ENCODE measurements around the gene PTPN1. TPM values are rescaled to one million over a fixed set of nuclear protein-coding genes. Genes with fewer than 3 reads are reported as not detected.
A peak's percentile ranks its signal among the peaks of the same experiment; 100 is the strongest.
"Not testable (repeated sequence)": the region's sequence is repeated elsewhere in the genome, so short reads cannot be mapped to it uniquely, and the experiment has no call there.

The PTPN1 gene
- total RNA-seq, 2 donors from 2014 or later = 52.6 to 113 TPM

DNA sequence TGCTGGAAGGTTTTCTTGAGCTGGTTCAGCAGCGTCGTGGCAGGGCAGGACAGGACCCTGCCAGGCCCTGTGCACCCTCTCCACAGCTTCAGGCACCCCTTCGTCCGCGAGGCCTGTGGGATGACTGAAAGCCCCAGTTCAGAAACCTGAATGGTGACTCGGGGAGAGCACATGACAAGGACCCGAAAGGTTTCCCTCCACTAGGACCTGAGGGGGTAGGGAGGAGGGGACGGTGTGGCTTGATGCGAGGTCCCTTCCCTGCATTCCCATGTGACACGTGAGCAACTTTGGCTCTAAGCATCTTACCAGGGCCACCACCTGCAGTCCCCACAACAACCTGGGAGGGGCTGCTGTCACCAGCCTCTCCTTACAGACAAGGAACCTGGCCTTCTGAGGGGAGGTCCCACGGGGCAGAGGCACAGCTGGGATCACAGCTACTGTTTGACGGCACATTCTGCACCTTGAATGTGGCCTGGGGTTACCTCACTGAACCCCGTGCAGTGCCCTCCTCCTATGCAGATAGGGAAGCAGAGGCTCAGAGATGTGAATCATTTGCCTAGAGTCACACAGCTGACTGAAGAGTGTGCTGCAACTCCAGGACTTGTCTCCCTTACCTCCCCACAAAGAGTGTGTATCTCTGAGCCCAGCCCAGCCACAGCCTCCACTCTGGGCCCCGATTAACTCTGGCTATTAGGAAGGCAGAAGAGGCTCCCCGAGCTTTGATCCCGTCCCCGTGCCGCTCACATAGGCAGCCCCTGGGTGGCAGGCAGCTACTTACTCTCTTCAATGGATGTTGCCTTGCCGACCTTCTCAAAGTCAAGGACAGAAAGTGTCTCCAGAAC lies 84.6 kb downstream of the PTPN1 start:
- H3K27ac Mint-ChIP-seq = peak overlapping the region in 1 of 2 donors; percentile 97
- H3K9me3 Mint-ChIP-seq = no peaks in the 10 kb centered on the region
- peak; percentile 14 to 22 for ATAC-seq
- DNase-seq (ENCODE audit: low spot score in 2 of 2) = no peak
- H3K36me3 Mint-ChIP-seq = no peaks in the 10 kb centered on the region

DNA sequence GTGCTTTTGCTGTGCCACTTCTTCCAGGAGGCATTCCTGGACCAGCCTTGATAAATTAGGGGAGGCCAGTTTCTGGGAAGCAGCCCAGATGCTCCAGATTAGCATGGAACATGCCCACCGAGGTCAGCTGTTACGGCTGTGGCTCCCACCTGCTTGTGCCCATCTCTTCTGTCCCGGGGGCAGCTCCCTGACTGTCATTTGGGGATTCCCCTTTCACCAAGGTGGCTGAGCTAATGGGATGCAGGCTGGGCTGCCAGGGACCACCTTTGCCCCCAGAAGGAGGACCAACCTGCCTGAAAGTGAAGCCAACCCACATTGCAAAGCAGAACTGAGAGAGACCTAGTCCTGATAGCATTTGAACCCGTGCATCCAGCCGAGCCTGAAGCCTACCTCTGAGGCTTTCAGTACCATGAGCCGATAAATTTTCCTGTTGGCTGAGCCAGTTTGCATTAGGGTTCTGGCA lies 85.3 kb downstream of the PTPN1 start:
- ATAC-seq (no peak), DNase-seq (ENCODE audit: low spot score in 2 of 2) (no peak)
- H3K9me3 Mint-ChIP-seq = no peaks in the 10 kb centered on the region
- no peaks in the 10 kb centered on the region for H3K36me3 Mint-ChIP-seq
- H3K27ac Mint-ChIP-seq = peak overlapping the region in 1 of 2 donors; percentile 97

DNA sequence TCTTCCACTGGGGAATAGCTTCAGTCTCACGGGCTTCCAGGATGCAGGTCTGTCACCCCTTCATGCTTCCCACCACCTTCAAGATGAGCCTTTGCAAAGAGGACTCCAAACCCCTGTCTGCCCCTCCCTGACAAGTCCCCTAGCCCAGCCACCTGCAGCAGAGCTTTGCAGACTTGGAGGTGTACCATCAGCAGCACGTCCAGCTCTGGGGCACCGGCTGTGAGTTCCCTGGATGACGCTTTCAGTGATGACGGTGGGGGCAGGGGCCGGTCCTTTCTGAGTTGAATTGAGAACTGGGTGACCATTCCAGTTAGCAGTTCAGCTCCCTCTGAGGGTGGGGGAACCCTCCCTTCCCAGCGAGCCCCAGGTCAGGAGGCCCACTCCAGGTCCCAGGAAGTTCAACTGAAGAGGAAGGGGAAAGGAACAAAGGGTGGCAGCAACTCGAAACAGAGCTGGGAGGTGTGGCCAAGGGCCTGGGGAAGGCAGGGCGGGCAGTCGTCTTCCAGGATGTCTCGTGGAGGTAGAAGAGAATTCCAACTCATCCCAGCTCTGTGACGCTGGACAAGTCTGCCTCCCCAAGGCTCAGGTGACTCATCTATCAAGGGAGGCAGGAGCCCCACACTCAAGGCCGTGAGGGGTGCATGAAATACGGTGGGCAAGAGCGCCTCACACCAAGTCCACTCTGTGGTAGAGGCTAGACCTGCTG lies 86.0 kb downstream of the PTPN1 start:
- no peak for DNase-seq (ENCODE audit: low spot score in 2 of 2)
- no peak for ATAC-seq
- Mint-ChIP-seq H3K27ac (peak overlapping the region; percentile 58 to 97), H3K9me3 (no peaks in the 10 kb centered on the region), H3K36me3 (no peaks in the 10 kb centered on the region)

DNA sequence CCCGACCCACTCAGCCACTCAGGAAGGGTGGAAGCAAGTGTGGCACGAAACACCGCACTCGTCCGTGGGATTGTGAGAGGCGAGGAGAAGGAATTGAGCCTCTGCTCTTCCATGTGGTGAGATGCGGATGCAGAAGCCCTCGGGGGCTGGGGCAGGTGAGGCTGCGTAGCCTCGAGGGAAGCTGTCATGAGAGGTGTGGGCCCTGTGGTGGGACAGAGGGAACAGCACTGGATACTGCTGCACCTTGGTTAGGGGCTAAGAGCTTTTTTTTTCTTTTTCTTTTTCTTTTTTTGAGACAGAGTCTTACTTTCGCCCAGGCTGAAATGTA lies 86.5 kb downstream of the PTPN1 start:
- H3K36me3 Mint-ChIP-seq = no peaks in the 10 kb centered on the region
- peak overlapping the region; percentile 58 to 97 for H3K27ac Mint-ChIP-seq
- H3K9me3 Mint-ChIP-seq = no peaks in the 10 kb centered on the region
- no peak for DNase-seq (ENCODE audit: low spot score in 2 of 2)
- no peak for ATAC-seq

DNA sequence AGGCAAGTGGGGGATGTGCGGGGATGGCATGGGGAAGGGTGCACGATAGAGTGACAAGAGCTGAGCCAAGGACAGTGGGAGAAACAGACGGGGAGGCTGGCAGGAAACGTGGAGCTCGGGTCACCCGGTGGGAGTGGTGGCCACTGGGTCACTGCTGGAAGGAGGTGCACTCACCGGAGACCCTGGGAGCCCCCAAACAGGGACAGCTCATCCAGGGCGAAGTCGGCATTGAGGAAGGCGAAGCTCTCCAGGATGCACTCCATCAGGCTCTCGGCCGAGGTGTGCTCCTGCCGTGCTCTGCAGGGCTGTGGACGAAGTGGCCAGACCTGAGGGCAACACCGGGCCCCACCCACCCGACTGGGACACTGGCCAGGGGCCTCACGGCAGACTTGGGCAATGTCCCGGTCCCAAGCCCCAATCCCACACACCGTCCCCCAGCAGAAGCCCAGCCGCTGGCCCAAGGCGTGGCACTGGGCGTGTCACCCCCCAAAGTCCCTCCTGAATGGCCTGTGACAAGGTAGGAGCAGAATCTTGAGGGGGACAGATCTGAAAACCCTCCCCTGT lies 87.3 kb downstream of the PTPN1 start:
- Mint-ChIP-seq H3K9me3 (no peaks in the 10 kb centered on the region), H3K27ac (peak overlapping the region in 1 of 2 donors; percentile 97), H3K36me3 (no peaks in the 10 kb centered on the region)
- ATAC-seq (peak in 1 of 2 donors; percentile 1), DNase-seq (ENCODE audit: low spot score in 2 of 2) (no peak)

DNA sequence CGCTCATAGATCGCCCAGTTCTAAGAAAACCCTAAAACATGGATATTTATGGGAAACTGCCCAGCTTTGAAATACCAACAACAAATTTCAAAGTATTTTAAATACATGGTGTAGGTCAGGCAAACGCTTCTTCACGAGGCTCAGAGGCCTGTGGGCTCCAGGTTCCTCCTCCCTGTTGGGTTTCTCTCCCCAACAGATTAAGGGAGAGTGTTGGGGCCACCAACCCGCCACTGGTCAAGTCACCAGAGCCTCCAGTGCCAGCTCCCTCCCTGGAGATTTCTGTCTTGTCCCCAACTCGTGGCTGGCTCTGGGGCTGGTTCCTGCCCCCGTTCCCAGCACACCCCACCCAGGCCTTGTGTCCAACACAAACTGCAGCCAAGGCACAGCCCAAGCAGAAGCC lies 87.9 kb downstream of the PTPN1 start:
- H3K9me3 Mint-ChIP-seq = no peaks in the 10 kb centered on the region
- DNase-seq (ENCODE audit: low spot score in 2 of 2) (no peak), ATAC-seq (no peak)
- H3K36me3 Mint-ChIP-seq = no peaks in the 10 kb centered on the region
- peak overlapping the region in 1 of 2 donors; percentile 40 for H3K27ac Mint-ChIP-seq

DNA sequence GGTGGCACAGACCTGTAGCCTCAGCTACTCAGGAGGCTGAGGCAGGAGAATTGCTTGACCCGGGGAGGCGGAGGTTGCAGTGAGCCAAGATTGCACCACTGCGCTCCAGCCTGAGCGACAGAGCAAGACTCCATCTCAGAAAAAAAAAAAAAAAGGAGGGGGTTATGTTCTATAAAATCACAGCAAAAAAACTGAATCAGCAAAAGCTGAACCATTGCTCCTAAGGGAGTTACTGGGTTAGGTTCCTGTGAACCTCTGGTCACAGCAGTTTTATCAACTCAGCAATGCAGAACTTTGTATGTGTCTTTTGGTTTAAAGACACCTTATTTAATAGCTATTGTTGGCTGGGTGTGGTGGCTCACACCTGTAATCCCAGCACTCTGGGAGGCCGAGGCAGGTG lies 88.6 kb downstream of the PTPN1 start:
- H3K27ac Mint-ChIP-seq = peak overlapping the region in 1 of 2 donors; percentile 87
- not testable (repeated sequence) for H3K36me3 Mint-ChIP-seq; DNase-seq (ENCODE audit: low spot score in 2 of 2); ATAC-seq; H3K9me3 Mint-ChIP-seq

DNA sequence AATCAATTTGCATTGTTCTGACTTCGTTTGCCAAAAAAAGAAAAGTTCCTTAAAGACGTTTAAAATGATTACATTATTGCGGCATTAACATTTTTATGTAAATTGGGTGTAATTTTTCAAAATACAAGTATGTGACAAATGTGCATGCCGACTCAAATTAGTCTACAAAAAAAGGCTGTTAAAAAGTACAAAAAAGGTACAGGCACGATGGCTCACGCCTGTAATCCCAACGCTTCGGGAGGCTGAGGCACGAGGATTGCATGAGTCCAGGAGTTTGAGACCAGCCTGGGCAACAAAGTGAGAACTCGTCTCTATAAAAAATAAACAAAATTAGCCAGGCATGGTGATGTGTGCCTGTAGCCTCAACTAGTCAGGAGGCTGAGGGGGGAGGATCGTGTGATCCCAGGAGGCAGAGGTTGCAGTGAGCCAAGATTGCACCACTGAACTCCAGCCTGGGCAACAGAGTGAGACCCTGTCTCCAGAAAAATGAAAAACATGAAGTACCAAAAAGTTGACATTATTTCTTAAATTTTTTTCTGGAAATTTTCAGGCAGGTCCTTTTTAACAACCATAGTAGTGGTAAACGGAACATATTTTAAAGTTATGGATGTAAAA lies 90.2 kb downstream of the PTPN1 start:
- ATAC-seq = no peak
- no peak for DNase-seq (ENCODE audit: low spot score in 2 of 2)
- peak overlapping the region in 1 of 2 donors; percentile 65 for H3K27ac Mint-ChIP-seq
- no peaks in the 10 kb centered on the region for H3K9me3 Mint-ChIP-seq
- H3K36me3 Mint-ChIP-seq = no peaks in the 10 kb centered on the region

DNA sequence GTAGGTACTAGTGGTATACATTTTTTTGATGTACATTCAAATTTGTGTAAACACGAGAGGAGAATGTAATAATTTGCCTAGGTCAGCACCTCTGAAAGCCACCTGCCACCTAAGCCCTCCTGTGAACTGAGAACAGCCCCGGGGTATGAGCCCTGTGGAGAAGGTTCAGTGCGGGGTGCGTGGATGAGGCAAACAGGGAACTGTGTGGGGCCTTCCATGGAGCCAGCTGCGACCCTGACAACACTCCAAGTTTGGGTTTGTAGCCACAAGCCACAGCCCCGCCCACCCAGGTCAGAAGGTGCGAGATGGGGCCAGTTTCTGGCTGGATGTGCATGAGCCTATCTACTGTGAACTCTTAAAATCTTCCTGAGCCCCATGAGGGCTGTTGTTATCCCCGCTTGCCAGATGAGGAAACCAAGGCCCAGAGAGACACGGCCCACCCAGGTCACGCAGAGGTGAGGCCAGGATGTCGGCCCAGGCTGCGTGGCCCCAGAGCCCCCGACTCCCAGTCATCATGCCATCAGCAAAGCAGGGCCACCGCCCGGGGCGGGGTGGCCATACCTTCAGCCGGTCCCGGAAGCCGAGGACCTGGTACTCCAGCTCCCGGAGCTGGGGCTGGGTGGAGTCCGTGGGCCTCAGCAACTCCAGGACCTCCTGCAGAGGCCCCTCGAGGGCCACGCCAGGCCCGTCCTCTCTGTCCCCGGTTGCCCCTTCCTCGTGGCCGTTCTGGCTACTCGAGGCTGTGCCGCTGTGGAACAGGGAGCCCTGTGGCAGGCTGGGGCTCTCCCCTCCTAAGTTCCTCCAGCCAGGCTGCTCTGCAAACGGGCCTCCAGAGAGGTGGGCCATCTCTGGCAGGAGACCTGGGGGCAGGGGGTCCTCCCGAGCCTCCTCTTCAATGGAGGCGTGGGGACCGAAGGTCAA lies 91.6 kb downstream of the PTPN1 start:
- Mint-ChIP-seq H3K9me3 (no peaks in the 10 kb centered on the region), H3K36me3 (no peaks in the 10 kb centered on the region), H3K27ac (no peak overlapping the region)
- peak in 1 of 2 donors; percentile 19 for ATAC-seq
- DNase-seq (ENCODE audit: low spot score in 2 of 2) = no peak

DNA sequence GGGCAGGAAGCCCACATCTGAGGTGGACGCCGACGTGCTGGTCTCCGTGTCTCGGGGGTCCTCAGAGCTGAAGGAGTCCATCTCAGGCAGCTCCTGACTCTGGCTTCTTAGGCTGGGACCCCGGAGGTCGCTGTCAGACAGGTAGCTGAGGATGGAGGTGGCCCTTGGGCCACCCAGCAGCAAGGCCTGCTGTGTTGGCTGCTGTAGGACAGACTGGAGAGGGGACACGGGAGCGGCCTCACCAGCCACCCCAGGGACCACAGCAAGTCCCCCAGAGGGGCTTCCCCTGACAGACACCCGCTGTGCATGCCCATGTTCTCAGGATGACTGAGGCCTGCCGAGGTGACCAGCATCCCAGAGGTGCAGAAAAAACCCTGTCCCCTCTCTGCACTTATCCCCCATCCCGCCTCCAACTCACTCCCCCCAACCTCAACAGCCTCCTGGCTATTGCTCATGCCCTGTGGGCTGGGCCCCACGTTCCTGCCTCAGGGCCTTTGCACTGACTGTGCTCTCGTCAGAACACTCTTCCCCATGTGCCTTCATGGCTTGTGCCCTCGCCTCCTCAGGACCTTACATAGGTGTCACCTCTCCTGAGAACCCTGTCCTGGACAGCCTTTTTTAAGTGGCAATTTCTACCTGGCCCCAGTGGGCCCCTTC lies 92.4 kb downstream of the PTPN1 start:
- Mint-ChIP-seq H3K9me3 (no peaks in the 10 kb centered on the region), H3K36me3 (no peaks in the 10 kb centered on the region), H3K27ac (no peak overlapping the region)
- DNase-seq (ENCODE audit: low spot score in 2 of 2) = no peak
- ATAC-seq = peak in 1 of 2 donors; percentile 16

DNA sequence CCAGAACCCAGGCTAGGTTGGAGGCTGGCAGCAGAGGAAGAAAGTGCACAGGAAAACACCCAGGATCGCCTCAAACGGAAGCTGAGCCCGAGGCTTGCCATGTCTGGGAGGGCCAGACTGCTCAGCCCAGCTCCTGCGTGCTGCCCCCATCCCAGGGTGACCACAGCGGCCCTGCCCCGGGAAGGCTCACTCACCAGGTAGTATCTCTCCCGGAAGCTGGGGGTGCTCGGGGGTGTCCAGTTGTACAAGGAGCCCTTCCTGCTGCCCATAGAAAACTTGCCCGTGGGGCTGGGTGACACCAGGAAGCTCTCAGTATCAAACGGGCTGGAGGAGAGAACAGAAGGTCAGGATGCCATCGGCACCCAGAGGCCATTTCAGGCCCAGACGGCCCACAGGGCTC lies 94.3 kb downstream of the PTPN1 start:
- no peaks in the 10 kb centered on the region for H3K36me3 Mint-ChIP-seq
- H3K9me3 Mint-ChIP-seq = no peaks in the 10 kb centered on the region
- no peak overlapping the region for H3K27ac Mint-ChIP-seq
- no peak for ATAC-seq
- DNase-seq (ENCODE audit: low spot score in 2 of 2) = no peak

DNA sequence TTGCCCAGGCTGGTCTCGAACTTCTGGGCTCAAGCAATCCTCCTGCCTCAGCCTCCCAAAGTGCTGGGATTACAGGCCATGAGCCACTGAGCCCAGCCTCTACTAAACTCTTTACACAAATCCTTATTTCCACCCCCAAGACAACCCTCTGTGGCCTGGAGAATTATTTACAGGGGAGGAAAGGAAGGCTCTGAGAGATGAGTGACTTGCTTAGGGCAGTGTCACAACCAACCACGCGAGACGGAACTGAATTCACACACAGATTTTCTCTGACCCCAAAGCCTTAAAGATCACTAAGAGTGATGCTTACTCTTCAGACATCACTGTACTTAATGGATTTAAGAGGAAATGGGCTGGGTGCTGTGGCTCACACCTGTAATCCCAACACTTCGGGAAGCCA lies 95.0 kb downstream of the PTPN1 start:
- no peaks in the 10 kb centered on the region for H3K9me3 Mint-ChIP-seq
- no peaks in the 10 kb centered on the region for H3K36me3 Mint-ChIP-seq
- no peak for ATAC-seq
- no peak for DNase-seq (ENCODE audit: low spot score in 2 of 2)
- no peak overlapping the region for H3K27ac Mint-ChIP-seq

DNA sequence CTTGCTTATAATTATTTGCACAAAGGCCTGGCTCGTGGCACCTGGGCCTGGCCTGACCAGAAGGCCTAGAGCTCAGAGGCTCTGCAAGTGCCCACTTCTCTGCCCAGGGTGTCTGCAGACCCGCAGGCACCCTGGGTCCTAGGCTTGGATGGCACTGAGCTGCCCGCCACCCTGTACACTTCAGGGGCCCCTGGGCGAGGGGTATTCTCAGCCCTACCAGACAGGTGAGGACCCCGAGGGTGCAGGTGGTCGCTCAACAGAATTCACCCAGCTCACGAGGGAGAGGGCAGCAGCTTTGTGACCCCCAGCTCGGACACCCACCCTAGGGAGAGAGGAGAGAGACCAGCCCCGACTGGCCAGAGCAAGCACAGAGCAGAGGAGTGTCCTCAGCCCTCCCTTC lies 97.3 kb downstream of the PTPN1 start:
- DNase-seq (ENCODE audit: low spot score in 2 of 2) (no peak), ATAC-seq (no peak)
- no peaks in the 10 kb centered on the region for H3K9me3 Mint-ChIP-seq
- H3K27ac Mint-ChIP-seq = no peak overlapping the region
- H3K36me3 Mint-ChIP-seq = no peaks in the 10 kb centered on the region

DNA sequence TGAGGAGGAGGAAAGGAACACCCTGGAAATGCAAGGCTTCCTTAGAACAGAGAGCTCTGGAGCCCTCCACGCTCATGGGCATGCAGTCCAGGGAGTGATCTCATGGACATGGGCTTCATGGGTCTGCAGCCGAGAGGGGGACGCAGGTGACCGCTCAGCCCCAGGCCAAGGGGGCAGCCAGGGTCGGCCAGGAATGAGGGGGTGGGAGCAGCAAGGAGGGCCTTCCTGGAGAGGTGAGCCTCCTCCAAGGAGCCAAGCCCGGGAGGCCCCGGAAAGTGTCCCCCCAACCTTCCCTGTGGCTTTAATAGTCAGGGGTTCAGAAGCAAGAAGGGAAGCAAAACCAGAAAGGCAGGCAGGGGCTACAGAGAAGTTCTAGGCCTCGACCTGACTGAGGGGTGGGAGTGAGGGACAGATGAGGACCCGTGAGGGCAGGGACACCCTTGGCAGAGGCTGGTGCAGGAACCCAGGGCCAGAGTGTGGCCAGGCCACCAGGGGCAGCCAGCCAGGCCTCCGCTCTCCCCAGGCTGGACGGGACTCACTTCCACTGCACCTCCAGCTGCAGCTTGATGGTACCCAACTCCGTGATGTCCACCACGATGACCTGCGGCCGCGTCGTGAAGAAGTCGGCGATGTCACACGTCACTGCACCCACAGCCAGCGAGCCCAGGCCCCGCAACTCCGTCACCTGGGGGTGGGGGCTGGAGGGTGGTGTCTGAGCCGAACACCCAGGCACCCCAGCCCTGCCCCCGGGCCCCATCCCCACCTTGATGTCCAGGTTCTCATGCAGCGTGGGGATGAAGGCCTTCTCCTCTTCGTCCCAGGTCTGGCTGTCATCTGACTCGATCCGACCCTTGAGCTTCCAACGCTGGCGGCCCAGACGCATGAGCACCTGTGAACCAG lies 97.9 kb downstream of the PTPN1 start:
- Mint-ChIP-seq H3K27ac (no peak overlapping the region), H3K9me3 (no peaks in the 10 kb centered on the region), H3K36me3 (no peaks in the 10 kb centered on the region)
- no peak for DNase-seq (ENCODE audit: low spot score in 2 of 2)
- no peak for ATAC-seq

DNA sequence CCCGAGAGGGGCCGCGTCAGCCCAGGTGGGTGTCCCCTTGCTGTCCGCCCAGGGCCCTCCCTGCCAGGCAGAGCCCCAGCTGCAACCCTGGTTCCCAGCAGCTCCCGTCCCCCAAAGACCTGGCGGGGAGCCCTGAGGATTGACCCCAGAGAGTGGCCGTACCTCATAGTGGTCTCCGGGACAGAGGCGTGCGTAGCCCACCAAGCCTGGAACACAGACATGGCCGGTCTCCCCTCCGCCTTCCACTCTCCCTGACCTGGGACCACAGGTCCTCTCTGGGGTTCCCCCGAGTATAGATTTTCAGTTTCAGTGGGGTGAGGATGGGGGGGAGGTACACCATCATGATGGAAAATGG lies 98.5 kb downstream of the PTPN1 start:
- DNase-seq (ENCODE audit: low spot score in 2 of 2) (no peak), ATAC-seq (no peak)
- Mint-ChIP-seq H3K36me3 (no peaks in the 10 kb centered on the region), H3K9me3 (no peaks in the 10 kb centered on the region), H3K27ac (no peak overlapping the region)
